ENCODE data around the gene EPSTI1. TPM values are rescaled to one million over a fixed set of nuclear protein-coding genes. Genes with fewer than 3 reads are reported as not detected.

The EPSTI1 gene
- total and polyA plus RNA-seq, 2 donors = 27.2 to 66.8 TPM

GRCh38 chr13:43030548-43030947 lies 38.5 kb upstream of the EPSTI1 start:
- H3K4me1 ChIP-seq (ENCODE audit: control insufficient read depth in 2 of 2, insufficient read depth in 2 of 2, low read length in 2 of 2) = peaks cover 0 to 2% of the 10 kb centered on the region in 2 donors
- DNase-seq (ENCODE audit: low read depth in 6 of 9, low spot score in 9 of 9) = no peak

DNA sequence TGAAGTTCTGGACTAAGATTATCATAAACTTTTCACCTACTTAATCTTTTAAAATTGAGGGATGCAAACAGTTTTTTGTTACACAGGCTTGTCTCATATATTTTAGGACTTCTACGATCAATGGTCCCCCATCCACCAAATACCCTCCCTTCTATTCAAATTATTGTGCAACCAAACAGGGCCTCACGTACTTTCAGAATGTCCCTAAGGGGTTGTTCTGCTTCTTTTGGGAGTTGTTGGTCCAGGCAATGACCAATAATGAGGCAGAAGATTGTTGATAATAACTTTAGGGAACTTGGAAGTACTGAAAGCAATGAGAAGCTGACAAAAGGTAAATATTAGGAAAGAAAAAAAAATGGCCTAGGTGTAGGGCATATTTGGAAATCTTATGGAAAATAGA lies 34.2 kb upstream of the EPSTI1 start:
- no peaks in the 10 kb centered on the region for H3K9me3 ChIP-seq (ENCODE audit: control insufficient read depth in 2 of 2, insufficient read depth in 1 of 2, low read length in 1 of 2)
- 95% methylated on average over 2 of the region's 2 CpGs for WGBS
- H3K27ac ChIP-seq (ENCODE audit: low read depth in 1 of 2, low read length in 1 of 2) = no peak overlapping the region
- H3K4me3 ChIP-seq (ENCODE audit: low read length in 2 of 2) = no peak overlapping the region
- H3K4me1 ChIP-seq (ENCODE audit: control insufficient read depth in 2 of 2, insufficient read depth in 2 of 2, low read length in 2 of 2) = peaks cover 8 to 24% of the 10 kb centered on the region in 2 donors
- no peak for DNase-seq (ENCODE audit: low read depth in 6 of 9, low spot score in 9 of 9)
- H3K27me3 ChIP-seq (ENCODE audit: control insufficient read depth in 2 of 2, insufficient read depth in 1 of 2, low read length in 1 of 2) = no peaks in the 10 kb centered on the region
- peaks cover 0 to 9% of the 10 kb centered on the region in 2 donors for H3K36me3 ChIP-seq (ENCODE audit: control insufficient read depth in 2 of 2, insufficient read depth in 2 of 2, low read length in 1 of 2)

More at GRCh38 chr13:43030548-43030947, 38.5 kb upstream of the EPSTI1 start:
- Histone ChIP-seq H3K27me3 (ENCODE audit: control insufficient read depth in 2 of 2, insufficient read depth in 1 of 2, low read length in 1 of 2) (no peaks in the 10 kb centered on the region), H3K36me3 (ENCODE audit: control insufficient read depth in 2 of 2, insufficient read depth in 2 of 2, low read length in 1 of 2) (peaks cover 4 to 12% of the 10 kb centered on the region in 2 donors), H3K27ac (ENCODE audit: low read depth in 1 of 2, low read length in 1 of 2) (no peak overlapping the region), H3K4me3 (ENCODE audit: low read length in 2 of 2) (no peak overlapping the region), H3K9me3 (ENCODE audit: control insufficient read depth in 2 of 2, insufficient read depth in 1 of 2, low read length in 1 of 2) (no peaks in the 10 kb centered on the region)
- whole genome bisulfite sequencing = 96% methylated on average over 4 of the region's 4 CpGs

GRCh38 chr13:43023289-43023963 lies 31.4 kb upstream of the EPSTI1 start, which contains the start of gene DNAJC15:
DNAJC15 (plus strand) TSS chr13:43023586; CDS start chr13:43023627, 41 bp downstream.
- Histone ChIP-seq H3K27me3 (ENCODE audit: control insufficient read depth in 2 of 2, insufficient read depth in 1 of 2, low read length in 1 of 2) (no peaks in the 10 kb centered on the region), H3K4me3 (ENCODE audit: low read length in 2 of 2) (peak within 1 kb of the TSS; percentile 77 to 90), H3K27ac (ENCODE audit: low read depth in 1 of 2, low read length in 1 of 2) (peak within 1 kb of the TSS; percentile 85 to 88), H3K9me3 (ENCODE audit: control insufficient read depth in 2 of 2, insufficient read depth in 1 of 2, low read length in 1 of 2) (no peaks in the 10 kb centered on the region), H3K4me1 (ENCODE audit: control insufficient read depth in 2 of 2, insufficient read depth in 2 of 2, low read length in 2 of 2) (peaks cover 8 to 24% of the 10 kb centered on the region in 2 donors), H3K36me3 (ENCODE audit: control insufficient read depth in 2 of 2, insufficient read depth in 2 of 2, low read length in 1 of 2) (peaks cover 0 to 9% of the 10 kb centered on the region in 2 donors)
- peak; percentile 71 to 95 (median 85) for DNase-seq (ENCODE audit: low read depth in 6 of 9, low spot score in 9 of 9)
- 6% methylated on average over 48 of the region's 48 CpGs for WGBS

DNA sequence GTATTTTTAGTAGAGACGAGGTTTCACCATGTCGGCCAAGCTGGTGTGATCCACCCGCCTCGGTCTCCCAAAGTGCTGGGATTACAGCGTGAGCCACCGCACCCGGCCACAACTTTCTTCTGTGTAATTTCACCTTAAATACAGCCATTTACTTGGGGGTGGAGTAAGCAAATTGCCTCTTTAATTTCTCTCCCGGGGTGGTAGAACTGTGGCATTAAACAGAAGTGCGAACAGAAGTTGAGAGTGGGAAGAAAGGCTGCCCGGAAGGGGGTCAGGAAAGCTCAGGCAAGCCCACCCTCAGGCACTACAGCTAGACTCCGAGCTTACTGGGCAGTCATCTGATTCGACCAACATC lies 30.9 kb upstream of the EPSTI1 start:
- Histone ChIP-seq H3K27me3 (ENCODE audit: control insufficient read depth in 2 of 2, insufficient read depth in 1 of 2, low read length in 1 of 2) (no peaks in the 10 kb centered on the region), H3K27ac (ENCODE audit: low read depth in 1 of 2, low read length in 1 of 2) (peak overlapping the region in 1 of 2 donors; percentile 88), H3K4me1 (ENCODE audit: control insufficient read depth in 2 of 2, insufficient read depth in 2 of 2, low read length in 2 of 2) (peaks cover 8 to 24% of the 10 kb centered on the region in 2 donors), H3K4me3 (ENCODE audit: low read length in 2 of 2) (peak overlapping the region; percentile 77 to 90), H3K36me3 (ENCODE audit: control insufficient read depth in 2 of 2, insufficient read depth in 2 of 2, low read length in 1 of 2) (peaks cover 0 to 6% of the 10 kb centered on the region in 2 donors), H3K9me3 (ENCODE audit: control insufficient read depth in 2 of 2, insufficient read depth in 1 of 2, low read length in 1 of 2) (no peaks in the 10 kb centered on the region)
- 79% methylated on average over 12 of the region's 12 CpGs for WGBS
- peak in 1 of 9 donors; percentile 11 for DNase-seq (ENCODE audit: low read depth in 6 of 9, low spot score in 9 of 9)

DNA sequence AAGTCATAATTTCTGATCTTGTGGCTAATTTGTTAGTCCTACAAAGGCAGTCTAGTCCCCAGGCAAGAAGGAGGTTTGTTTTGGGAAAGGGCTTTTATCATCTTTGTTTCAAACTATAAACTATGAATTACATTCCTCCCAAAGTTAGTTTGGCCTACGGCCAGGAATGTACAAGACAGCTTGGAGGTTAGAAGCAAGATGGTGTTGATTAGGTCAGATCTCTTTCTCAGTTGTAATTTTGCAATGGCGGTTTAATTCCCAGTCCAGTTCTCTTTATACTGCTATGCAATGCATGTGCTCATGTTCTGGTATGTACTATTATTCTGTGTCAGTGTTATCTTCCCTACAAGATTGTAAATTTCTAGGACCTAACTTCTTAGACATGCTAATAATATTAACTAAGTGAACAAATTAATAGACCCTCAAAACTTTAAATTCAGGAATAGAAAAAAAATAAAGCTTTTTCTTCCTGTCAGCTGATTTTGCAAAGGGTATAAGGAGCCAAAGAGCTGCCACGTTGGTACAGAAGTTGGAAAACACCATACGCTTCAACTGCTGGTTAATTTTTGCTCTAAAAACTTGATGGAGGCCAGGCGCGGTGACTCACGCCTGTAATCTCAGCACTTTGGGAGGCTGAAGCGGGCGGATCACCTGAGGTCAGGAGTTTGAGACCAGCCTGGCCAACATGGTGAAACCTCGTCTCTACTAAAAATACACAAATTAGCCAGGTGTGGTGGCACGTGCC lies 30.1 kb upstream of the EPSTI1 start:
- Histone ChIP-seq H3K27me3 (ENCODE audit: control insufficient read depth in 2 of 2, insufficient read depth in 1 of 2, low read length in 1 of 2) (no peaks in the 10 kb centered on the region), H3K27ac (ENCODE audit: low read depth in 1 of 2, low read length in 1 of 2) (no peak overlapping the region), H3K36me3 (ENCODE audit: control insufficient read depth in 2 of 2, insufficient read depth in 2 of 2, low read length in 1 of 2) (peaks cover 0 to 3% of the 10 kb centered on the region in 2 donors), H3K4me3 (ENCODE audit: low read length in 2 of 2) (no peak overlapping the region), H3K9me3 (ENCODE audit: control insufficient read depth in 2 of 2, insufficient read depth in 1 of 2, low read length in 1 of 2) (no peaks in the 10 kb centered on the region), H3K4me1 (ENCODE audit: control insufficient read depth in 2 of 2, insufficient read depth in 2 of 2, low read length in 2 of 2) (peaks cover 8 to 24% of the 10 kb centered on the region in 2 donors)
- WGBS = 98% methylated on average over 11 of the region's 11 CpGs
- DNase-seq (ENCODE audit: low read depth in 6 of 9, low spot score in 9 of 9) = no peak

GRCh38 chr13:43020794-43021193 lies 28.8 kb upstream of the EPSTI1 start:
- no peak overlapping the region for H3K4me3 ChIP-seq (ENCODE audit: low read length in 2 of 2)
- H3K36me3 ChIP-seq (ENCODE audit: control insufficient read depth in 2 of 2, insufficient read depth in 2 of 2, low read length in 1 of 2) = peaks cover 0 to 2% of the 10 kb centered on the region in 2 donors
- H3K27ac ChIP-seq (ENCODE audit: low read depth in 1 of 2, low read length in 1 of 2) = no peak overlapping the region
- no peaks in the 10 kb centered on the region for H3K9me3 ChIP-seq (ENCODE audit: control insufficient read depth in 2 of 2, insufficient read depth in 1 of 2, low read length in 1 of 2)
- H3K27me3 ChIP-seq (ENCODE audit: control insufficient read depth in 2 of 2, insufficient read depth in 1 of 2, low read length in 1 of 2) = no peaks in the 10 kb centered on the region
- WGBS = 97% methylated on average over 1 of the region's 1 CpG
- H3K4me1 ChIP-seq (ENCODE audit: control insufficient read depth in 2 of 2, insufficient read depth in 2 of 2, low read length in 2 of 2) = peaks cover 8 to 24% of the 10 kb centered on the region in 2 donors
- no peak for DNase-seq (ENCODE audit: low read depth in 6 of 9, low spot score in 9 of 9)

GRCh38 chr13:43019811-43020210 lies 27.8 kb upstream of the EPSTI1 start:
- H3K4me3 ChIP-seq (ENCODE audit: low read length in 2 of 2) = no peak overlapping the region
- H3K9me3 ChIP-seq (ENCODE audit: control insufficient read depth in 2 of 2, insufficient read depth in 1 of 2, low read length in 1 of 2) = no peaks in the 10 kb centered on the region
- peaks cover 4 to 17% of the 10 kb centered on the region in 2 donors for H3K4me1 ChIP-seq (ENCODE audit: control insufficient read depth in 2 of 2, insufficient read depth in 2 of 2, low read length in 2 of 2)
- 91% methylated on average over 2 of the region's 2 CpGs for WGBS
- H3K27ac ChIP-seq (ENCODE audit: low read depth in 1 of 2, low read length in 1 of 2) = no peak overlapping the region
- peaks cover 0 to 2% of the 10 kb centered on the region in 2 donors for H3K36me3 ChIP-seq (ENCODE audit: control insufficient read depth in 2 of 2, insufficient read depth in 2 of 2, low read length in 1 of 2)
- H3K27me3 ChIP-seq (ENCODE audit: control insufficient read depth in 2 of 2, insufficient read depth in 1 of 2, low read length in 1 of 2) = no peaks in the 10 kb centered on the region
- no peak for DNase-seq (ENCODE audit: low read depth in 6 of 9, low spot score in 9 of 9)

DNA sequence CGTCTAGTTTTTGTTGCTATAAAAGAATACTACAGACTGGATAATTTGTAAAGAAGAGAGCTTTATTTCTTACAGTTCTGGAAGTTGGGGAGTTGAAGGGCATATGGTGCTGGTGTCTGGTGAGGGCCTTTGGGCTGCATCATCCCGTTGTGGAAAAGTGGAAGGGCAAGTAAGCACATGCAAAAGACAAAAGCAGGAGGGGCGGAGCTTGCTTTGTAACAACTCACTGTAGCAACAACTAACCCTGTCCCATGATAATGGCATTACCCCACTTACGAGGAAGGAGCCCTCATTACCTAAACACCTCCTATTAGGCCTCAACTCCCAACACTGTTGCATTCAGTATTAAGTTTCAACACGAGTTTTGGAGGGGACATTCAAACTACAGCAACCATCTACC lies 24.2 kb upstream of the EPSTI1 start:
- H3K9me3 ChIP-seq (ENCODE audit: control insufficient read depth in 2 of 2, insufficient read depth in 1 of 2, low read length in 1 of 2) = no peaks in the 10 kb centered on the region
- WGBS = 98% methylated on average over 5 of the region's 5 CpGs
- H3K27me3 ChIP-seq (ENCODE audit: control insufficient read depth in 2 of 2, insufficient read depth in 1 of 2, low read length in 1 of 2) = no peaks in the 10 kb centered on the region
- H3K27ac ChIP-seq (ENCODE audit: low read depth in 1 of 2, low read length in 1 of 2) = no peak overlapping the region
- H3K36me3 ChIP-seq (ENCODE audit: control insufficient read depth in 2 of 2, insufficient read depth in 2 of 2, low read length in 1 of 2) = no peaks in the 10 kb centered on the region
- DNase-seq (ENCODE audit: low read depth in 6 of 9, low spot score in 9 of 9) = no peak
- H3K4me3 ChIP-seq (ENCODE audit: low read length in 2 of 2) = no peak overlapping the region
- no peaks in the 10 kb centered on the region for H3K4me1 ChIP-seq (ENCODE audit: control insufficient read depth in 2 of 2, insufficient read depth in 2 of 2, low read length in 2 of 2)

- 96% methylated on average over 3 of the region's 3 CpGs for WGBS
- H3K27ac ChIP-seq (ENCODE audit: low read depth in 1 of 2, low read length in 1 of 2) = no peak overlapping the region
- H3K4me3 ChIP-seq (ENCODE audit: low read length in 2 of 2) = no peak overlapping the region
- DNase-seq (ENCODE audit: low read depth in 6 of 9, low spot score in 9 of 9) = no peak
- H3K9me3 ChIP-seq (ENCODE audit: control insufficient read depth in 2 of 2, insufficient read depth in 1 of 2, low read length in 1 of 2) = no peaks in the 10 kb centered on the region
- H3K27me3 ChIP-seq (ENCODE audit: control insufficient read depth in 2 of 2, insufficient read depth in 1 of 2, low read length in 1 of 2) = no peaks in the 10 kb centered on the region
- no peaks in the 10 kb centered on the region for H3K36me3 ChIP-seq (ENCODE audit: control insufficient read depth in 2 of 2, insufficient read depth in 2 of 2, low read length in 1 of 2)
- H3K4me1 ChIP-seq (ENCODE audit: control insufficient read depth in 2 of 2, insufficient read depth in 2 of 2, low read length in 2 of 2) = no peaks in the 10 kb centered on the region
Measured at GRCh38 chr13:43014162-43014561, 22.1 kb upstream of the EPSTI1 start.

Measured in thymus (tissue), 11 donors.